NK-92 (cell line): ENCODE data around the gene FAM221B.

Experiments
- DNase-seq: peaks from one replicate; lab custom pipeline; 2025; ENCODE audit not compliant: unreplicated experiment; lab: John Stamatoyannopoulos, UW

The FAM221B gene

GRCh38 chr9:35847792-35848572, 19.4 kb upstream of the FAM221B start:
- no peak for DNase-seq

DNA sequence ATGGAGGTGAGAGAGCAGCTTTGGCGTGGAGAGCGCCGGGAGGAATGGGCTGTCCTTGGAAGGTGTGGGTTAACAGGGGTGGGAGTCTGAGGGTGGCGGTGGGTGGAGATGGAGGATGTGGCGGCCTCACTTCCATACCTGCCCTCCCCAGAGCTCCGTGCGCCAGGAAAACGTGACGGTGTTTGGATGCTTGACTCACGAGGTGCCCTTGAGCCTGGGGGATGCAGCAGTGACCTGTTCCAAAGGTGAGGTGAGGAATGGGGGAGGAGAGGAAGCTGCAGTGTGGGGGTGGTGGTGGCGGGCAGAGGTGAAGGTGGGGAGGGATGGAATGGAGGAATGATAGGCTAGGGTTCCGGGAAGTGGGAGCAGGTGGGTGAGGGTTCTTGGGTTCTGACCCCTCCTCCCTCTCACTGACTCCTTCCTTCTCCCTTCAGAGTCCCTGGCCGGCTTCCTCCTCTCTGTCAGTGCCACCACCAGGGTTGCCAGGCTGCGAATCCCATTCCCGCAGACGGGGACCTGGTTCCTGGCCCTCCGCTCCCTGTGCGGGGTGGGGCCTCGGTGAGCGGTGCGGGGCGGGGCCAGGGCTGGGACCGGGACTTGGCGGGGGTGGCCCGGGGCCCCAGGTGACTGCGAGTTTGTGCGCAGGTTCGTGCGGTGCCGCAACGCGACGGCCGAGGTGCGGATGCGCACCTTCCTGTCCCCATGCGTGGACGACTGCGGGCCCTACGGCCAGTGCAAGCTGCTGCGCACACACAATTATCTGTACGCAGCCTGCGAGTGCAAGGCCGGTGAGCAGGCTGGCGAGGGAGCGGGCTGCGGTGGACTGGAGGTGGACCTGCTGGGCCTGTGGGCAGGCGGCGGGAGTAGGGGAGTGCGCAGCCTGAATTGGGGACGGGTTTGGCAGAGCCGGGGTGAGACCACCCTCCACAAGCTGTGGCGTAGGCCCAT, 17.6 kb upstream of the FAM221B start:
- no peak for DNase-seq

- DNase-seq: no peak
These were observed 16.2 kb upstream of the FAM221B start for GRCh38 chr9:35844628-35845270.

DNA sequence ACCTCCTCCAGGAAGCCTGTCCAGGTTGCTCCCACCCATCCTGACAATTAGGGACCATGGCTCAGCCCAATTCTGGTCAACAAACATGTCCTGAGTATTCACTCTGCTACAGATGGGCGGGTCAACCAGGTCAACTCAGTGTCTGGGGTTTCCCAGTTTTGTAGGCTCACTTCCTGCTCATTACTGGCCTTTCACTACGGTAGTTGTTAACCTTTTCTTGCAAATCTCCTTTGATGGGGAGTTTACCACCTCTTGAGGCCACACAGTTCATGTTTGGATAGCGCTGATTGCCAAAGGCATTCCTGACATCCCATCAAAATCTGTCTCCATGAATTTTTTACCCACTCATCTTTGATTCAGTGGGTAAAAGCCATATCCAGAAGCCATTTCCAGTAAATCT, 14.3 kb upstream of the FAM221B start:
- no peak for DNase-seq

- DNase-seq: no peak
These were observed 13.7 kb upstream of the FAM221B start for GRCh38 chr9:35842020-35842745.

GRCh38 chr9:35841645-35841900, 13.0 kb upstream of the FAM221B start:
- DNase-seq: no peak

- no peak for DNase-seq
These were observed 12.5 kb upstream of the FAM221B start for GRCh38 chr9:35840881-35841644.

- DNase-seq: no peak
These were observed 11.4 kb upstream of the FAM221B start for GRCh38 chr9:35839926-35840325.

GRCh38 chr9:35836595-35836994, 8.1 kb upstream of the FAM221B start:
- DNase-seq: no peak

- DNase-seq: no peak
These were observed 7.2 kb upstream of the FAM221B start for GRCh38 chr9:35835766-35836165.

DNA sequence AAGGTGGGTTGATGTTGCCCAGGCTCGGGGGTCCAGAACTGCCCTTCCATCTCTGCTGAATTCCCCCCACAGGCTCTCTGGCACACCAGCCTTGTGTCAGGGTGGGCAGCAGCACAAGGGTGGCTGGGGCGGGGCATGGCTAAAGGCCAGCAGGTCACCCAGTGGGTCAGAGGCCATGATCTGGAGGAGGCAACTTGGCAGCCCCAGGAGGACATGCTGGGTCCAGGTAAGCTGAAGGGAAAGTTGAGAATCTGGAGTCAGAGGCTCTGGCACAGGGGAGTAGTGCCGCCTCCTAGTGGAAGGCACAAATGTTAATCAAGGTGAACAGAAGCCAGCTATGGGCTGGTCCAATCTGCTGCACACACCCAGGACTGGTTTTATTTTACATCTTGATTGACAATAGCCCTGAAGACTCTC, 6.7 kb upstream of the FAM221B start:
- DNase-seq: no peak

GRCh38 chr9:35834260-35835215, 6.0 kb upstream of the FAM221B start:
- DNase-seq: no peak

GRCh38 chr9:35832814-35833213, 4.3 kb upstream of the FAM221B start:
- no peak for DNase-seq

DNA sequence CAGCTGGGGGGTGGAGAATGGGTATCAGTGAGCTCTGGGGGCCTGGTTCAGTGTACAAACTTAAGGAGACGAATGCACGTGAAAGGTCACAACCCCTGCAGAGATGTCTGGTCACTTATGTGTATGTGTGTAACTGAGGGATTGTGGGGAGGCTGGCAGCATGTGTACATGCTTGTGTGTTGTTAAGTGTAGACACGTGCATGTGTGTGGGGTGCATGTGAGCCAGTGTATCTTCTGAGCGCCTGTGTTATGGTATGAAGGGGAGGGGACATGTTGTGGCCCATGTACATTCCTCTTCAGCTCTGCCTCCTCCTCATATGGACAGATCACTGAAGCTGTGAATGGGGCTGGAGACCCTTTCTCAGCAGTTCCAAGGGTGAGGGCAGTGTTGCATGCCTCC, 2.5 kb upstream of the FAM221B start:
- no peak for DNase-seq

GRCh38 chr9:35829764-35830096, 1.2 kb upstream of the FAM221B start:
- DNase-seq: no peak

GRCh38 chr9:35829084-35829763, 692 bp upstream of the FAM221B start, which contains the start of gene TMEM8B:
TSS of gene TMEM8B (plus strand) at chr9:35829228. CDS start at chr9:35829448, 220 bp downstream.
- peak; percentile 28 for DNase-seq

DNA sequence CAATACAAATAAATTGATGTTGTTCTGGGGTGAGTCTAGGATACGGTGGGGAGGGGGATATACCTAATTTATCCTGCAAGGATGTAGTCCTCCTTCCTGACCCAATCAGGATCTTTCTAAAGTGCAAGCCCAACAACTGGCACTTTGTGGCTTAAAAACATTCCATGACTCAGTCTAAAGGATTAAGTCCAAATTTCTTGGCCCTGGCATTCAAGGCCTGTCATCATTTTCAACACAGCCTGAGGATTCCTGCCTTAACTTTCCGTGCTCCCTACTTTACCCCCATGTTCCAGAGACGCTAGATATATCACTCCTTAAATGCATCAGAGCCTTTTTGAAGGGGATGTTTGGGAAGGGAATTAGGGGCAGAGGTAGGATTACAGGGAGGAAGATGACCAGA, 1.0 kb downstream of the FAM221B start:
- no peak for DNase-seq

DNA sequence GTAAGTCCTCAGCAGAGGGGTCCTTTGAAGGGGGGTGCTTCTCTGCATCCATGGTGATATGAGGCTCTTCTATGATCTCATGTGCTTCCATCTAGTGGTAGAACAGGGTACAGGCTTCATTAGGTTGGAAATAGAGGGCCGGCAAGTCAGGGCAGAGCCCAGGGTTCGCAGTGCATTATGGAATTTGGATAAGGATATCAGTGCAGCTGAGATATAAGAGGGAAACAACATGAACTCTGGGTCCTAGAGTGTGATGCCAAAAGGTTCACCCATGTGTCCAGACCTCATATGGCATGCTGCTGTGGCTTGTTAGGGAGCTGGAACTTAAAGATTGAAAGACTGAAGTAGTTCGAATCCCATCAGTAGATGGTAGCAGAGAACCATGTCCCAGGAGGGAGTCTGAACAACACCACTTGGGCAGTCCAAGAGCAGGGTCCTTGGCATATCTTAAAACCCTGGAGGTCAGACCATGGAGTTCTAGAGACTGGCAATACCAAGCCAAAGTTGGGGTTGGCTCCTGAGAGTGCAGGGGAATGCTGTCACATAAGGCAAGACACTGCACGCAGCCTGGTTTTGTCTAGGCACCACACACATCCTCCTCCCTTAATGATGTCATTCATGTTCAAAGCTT, 2.3 kb downstream of the FAM221B start:
- DNase-seq: no peak
